ENCODE results near the gene GP1BB. TPM values are rescaled to one million over a fixed set of nuclear protein-coding genes. Genes with fewer than 3 reads are reported as not detected.

Gene GP1BB
- total and polyA plus RNA-seq, 10 of the 15 experiments (the other 5 are each of a cell fraction or from before 2014, with no cell fraction given): 0.05 to 0.28 (median 0.28) TPM; not detected in 7

DNA sequence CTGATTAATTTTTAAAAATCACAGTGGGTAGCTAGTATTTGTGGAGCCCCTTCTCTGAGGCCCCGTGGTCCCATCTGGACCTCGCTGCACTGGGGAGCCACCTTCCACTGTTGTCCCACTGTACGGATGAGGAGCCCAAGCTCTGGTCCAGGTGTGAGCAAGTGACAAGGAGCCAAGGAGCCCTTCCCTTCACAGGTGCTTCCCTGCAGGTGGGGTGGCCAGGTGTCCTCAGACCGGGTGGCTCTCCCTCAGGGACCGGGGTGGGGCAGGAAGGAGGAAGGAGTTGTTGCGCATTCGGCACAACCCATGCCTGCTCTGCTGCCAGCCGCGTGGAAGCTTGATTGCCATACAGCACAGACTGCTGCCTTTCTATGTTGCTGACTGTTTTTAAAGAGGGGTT, 19.5 kb upstream of the GP1BB start:
- no peaks in the 10 kb centered on the region for H3K4me1 ChIP-seq (ENCODE audit: control insufficient read depth, insufficient read depth, low read length)
- ChIA-PET RAD21 (ENCODE audit: unreplicated experiment) (no interaction called here), CTCF (interaction anchor here (1.2 kb wide), 1 partner anchor 25 kb away, joined by 5 read pairs; no protein-coding TSS in a partner anchor), SMC1A (ENCODE audit: uncharacterized antibody, unreplicated experiment) (no interaction called here), POLR2A (no interaction called here)
- H3K4me2 ChIP-seq (ENCODE audit: control insufficient read depth, insufficient read depth): no peak overlapping the region
- no peaks in the 10 kb centered on the region for H3K36me3 ChIP-seq (ENCODE audit: control insufficient read depth in 2 of 2, insufficient read depth in 2 of 2, low read length in 1 of 2)
- FAIRE-seq (no peak), ATAC-seq (no peak), DNase-seq (ENCODE audit: low read depth, low spot score) (no peak)
- no peaks in the 10 kb centered on the region for H3K27me3 ChIP-seq (replicated peaks in 1 of 2; ENCODE audit: control insufficient read depth in 2 of 2, insufficient read depth in 2 of 2, low read length in 1 of 2)
- no peak overlapping the region for H3K27ac ChIP-seq (ENCODE audit: control insufficient read depth, insufficient read depth)
- BruUV-seq (replicated peaks): no TSS peak
- no peak overlapping the region for H3K9ac ChIP-seq (ENCODE audit: control insufficient read depth, insufficient read depth, low read length)
- H2AFZ ChIP-seq (ENCODE audit: control insufficient read depth, low read depth, low read length): no peak overlapping the region
- no peak for TF ChIP-seq NFIC (IDR thresholded peaks at IDR 0.05; ENCODE audit: low read depth, low read length)
- TF ChIP-seq SPI1 (IDR thresholded peaks at IDR 0.05; ENCODE audit: borderline replicate concordance, insufficient read depth, low read depth, low read length): no peak
- TF ChIP-seq STAT1 (conservative IDR thresholded peaks at IDR 0.05): no peak
- TF ChIP-seq ZNF24 (IDR thresholded peaks at IDR 0.05): no peak
- TF ChIP-seq PAX8 (IDR thresholded peaks at IDR 0.05): no peak
- WGBS (ENCODE audit: insufficient coverage, insufficient replicate concordance, low lambda C conversion rate, missing lambda C conversion rate): 25% methylated on average over 8 of the region's 9 CpGs
- no peak overlapping the region for H3K4me3 ChIP-seq
- no peaks in the 10 kb centered on the region for H3K9me3 ChIP-seq (replicated peaks; ENCODE audit: control insufficient read depth, insufficient read depth, low read length)
- no peaks in the 10 kb centered on the region for H4K20me1 ChIP-seq (ENCODE audit: control insufficient read depth, insufficient read depth)
- H3K79me2 ChIP-seq (ENCODE audit: control insufficient read depth, insufficient read depth, low read length): no peaks in the 10 kb centered on the region
- in situ Hi-C loops (cut with MboI): no loop called here
- intact Hi-C loops (cut with micrococcal nuclease; ENCODE audit: unreplicated experiment): no loop called here

DNA sequence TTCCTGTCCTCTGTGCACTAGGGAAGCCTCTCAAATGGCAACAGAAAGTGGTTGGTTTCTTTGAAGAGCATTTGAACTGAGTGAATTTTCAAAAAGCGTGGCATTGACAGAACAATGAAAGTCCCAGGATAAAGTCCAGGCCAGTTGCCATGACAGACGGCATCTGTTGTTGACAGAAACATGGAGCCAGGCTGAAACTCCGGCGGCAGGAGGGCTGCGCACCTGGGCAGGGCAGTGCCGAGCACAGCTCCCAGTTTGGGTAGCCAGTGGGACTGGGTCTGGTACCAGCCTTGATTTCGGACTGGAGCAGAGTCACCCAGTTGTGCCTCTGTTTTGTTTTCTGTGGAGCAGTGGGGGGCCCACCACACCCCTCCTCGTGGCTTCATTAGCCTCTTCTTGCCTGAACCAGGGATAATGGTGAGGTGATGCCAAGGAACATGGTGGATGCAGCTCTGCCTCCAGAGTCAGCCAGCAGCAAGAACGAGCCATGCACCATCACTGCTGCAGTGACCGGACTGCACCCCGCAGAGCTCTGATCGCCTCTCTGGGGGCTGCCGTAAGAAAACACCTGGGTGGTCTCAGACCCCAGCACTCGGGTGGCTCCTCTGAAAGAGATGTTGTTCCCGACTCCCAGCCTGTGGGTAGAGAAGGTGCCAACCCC, 18.9 kb upstream of the GP1BB start:
- 38% methylated on average over 15 of the region's 15 CpGs for WGBS (ENCODE audit: insufficient coverage, insufficient replicate concordance, low lambda C conversion rate, missing lambda C conversion rate)
- Histone ChIP-seq H4K20me1 (ENCODE audit: control insufficient read depth, insufficient read depth) (no peaks in the 10 kb centered on the region), H3K4me2 (ENCODE audit: control insufficient read depth, insufficient read depth) (no peak overlapping the region), H3K36me3 (ENCODE audit: control insufficient read depth in 2 of 2, insufficient read depth in 2 of 2, low read length in 1 of 2) (no peaks in the 10 kb centered on the region), H3K4me3 (no peak overlapping the region), H3K27me3 (replicated peaks in 1 of 2; ENCODE audit: control insufficient read depth in 2 of 2, insufficient read depth in 2 of 2, low read length in 1 of 2) (no peaks in the 10 kb centered on the region; a peak in 1 of 4 replicates), H3K9ac (ENCODE audit: control insufficient read depth, insufficient read depth, low read length) (no peak overlapping the region), H3K4me1 (ENCODE audit: control insufficient read depth, insufficient read depth, low read length) (no peaks in the 10 kb centered on the region), H3K79me2 (ENCODE audit: control insufficient read depth, insufficient read depth, low read length) (no peaks in the 10 kb centered on the region), H3K9me3 (replicated peaks; ENCODE audit: control insufficient read depth, insufficient read depth, low read length) (no peaks in the 10 kb centered on the region), H2AFZ (ENCODE audit: control insufficient read depth, low read depth, low read length) (no peak overlapping the region), H3K27ac (ENCODE audit: control insufficient read depth, insufficient read depth) (no peak overlapping the region)
- SMC1A ChIA-PET (ENCODE audit: uncharacterized antibody, unreplicated experiment): no interaction called here
- POLR2A ChIA-PET: no interaction called here
- intact Hi-C loops (cut with micrococcal nuclease; ENCODE audit: unreplicated experiment): no loop called here
- in situ Hi-C loops (cut with MboI): no loop called here
- ATAC-seq: no peak
- no TSS peak for BruUV-seq (replicated peaks)
- FAIRE-seq: no peak
- CTCF ChIA-PET: no interaction called here
- no peak for DNase-seq (ENCODE audit: low read depth, low spot score)
- RAD21 ChIA-PET (ENCODE audit: unreplicated experiment): no interaction called here
- TF ChIP-seq RB1 (IDR thresholded peaks at IDR 0.05; ENCODE audit: borderline replicate concordance): no peak
- no peak for TF ChIP-seq IRF5 (IDR thresholded peaks at IDR 0.05; ENCODE audit: borderline replicate concordance)
- TF ChIP-seq USF2 (IDR thresholded peaks at IDR 0.05; ENCODE audit: borderline replicate concordance, low read depth, low read length): no peak
- TF ChIP-seq SPI1 (IDR thresholded peaks at IDR 0.05; ENCODE audit: borderline replicate concordance, insufficient read depth, low read depth, low read length): no peak
- TF ChIP-seq EP300 (IDR thresholded peaks at IDR 0.05; ENCODE audit: borderline replicate concordance in 1 of 2, control insufficient read depth in 1 of 2, low read depth in 2 of 2, low read length in 2 of 2): no peak
- TF ChIP-seq RAD51 (IDR thresholded peaks at IDR 0.05): no peak
- TF ChIP-seq BMI1 (IDR thresholded peaks at IDR 0.05; ENCODE audit: borderline replicate concordance): no peak
